Testis (tissue), 2 donors: Measurements from ENCODE around the gene CD58.
"Not testable (repeated sequence)": the region's sequence is repeated elsewhere in the genome, so short reads cannot be mapped to it uniquely, and the experiment has no call there.

ENCODE experiments used
- CTCF ChIP-seq, 3 experiments: fragments of 450-650 bp in 2 of 3; fragments of 200-600 bp in 1 of 3; sonication (generic) in 1 of 3; IDR thresholded peaks; one replicate each; pipeline ENCODE4 v1.5.1; 2016 to 2019; ENCODE audit warnings: antibody characterized with exemption in 3 of 3, mild to moderate bottlenecking in 2 of 3, moderate library complexity in 1 of 3
- POLR2A ChIP-seq: fragments of 450-650 bp; IDR thresholded peaks from one replicate; pipeline ENCODE4 v1.6.1; 2017; ENCODE audit warnings: antibody characterized with exemption, mild to moderate bottlenecking, moderate library complexity

GRCh38 chr1:116613825-116614224, 43.0 kb upstream of the CD58 start:
- not testable (repeated sequence) for TF ChIP-seq CTCF (IDR thresholded peaks at IDR 0.05); POLR2A
